ENCODE data around the gene SLC28A3.

Gene SLC28A3

GRCh38 chr9:84294241-84294950 lies 46.2 kb downstream of the SLC28A3 start:
- DNase-seq = no peak

GRCh38 chr9:84293001-84293798 lies 47.4 kb downstream of the SLC28A3 start:
- no peak for DNase-seq

- no peak for DNase-seq
Measured at GRCh38 chr9:84285381-84285780, 55.2 kb downstream of the SLC28A3 start.

- DNase-seq = no peak
Measured at GRCh38 chr9:84283946-84284345, 56.6 kb downstream of the SLC28A3 start.

- DNase-seq = no peak
Measured at GRCh38 chr9:84278130-84278529, 62.4 kb downstream of the SLC28A3 start.

GRCh38 chr9:84277646-84278045 lies 62.9 kb downstream of the SLC28A3 start:
- DNase-seq = no peak

GRCh38 chr9:84276741-84277140 lies 63.8 kb downstream of the SLC28A3 start:
- DNase-seq = no peak

GRCh38 chr9:84271921-84272556 lies 68.5 kb downstream of the SLC28A3 start:
- DNase-seq = no peak

- DNase-seq = no peak
Measured at GRCh38 chr9:84271531-84271900, 69.0 kb downstream of the SLC28A3 start.

GRCh38 chr9:84270847-84271530 lies 69.6 kb downstream of the SLC28A3 start:
- no peak for DNase-seq

- DNase-seq = no peak
Measured at GRCh38 chr9:84266087-84266561, 74.4 kb downstream of the SLC28A3 start.

- DNase-seq = no peak
Measured at GRCh38 chr9:84264307-84265029, 76.1 kb downstream of the SLC28A3 start.

GRCh38 chr9:84261070-84261746 lies 79.3 kb downstream of the SLC28A3 start:
- DNase-seq = peak; percentile 48

GRCh38 chr9:84258371-84258770 lies 82.2 kb downstream of the SLC28A3 start:
- no peak for DNase-seq

GRCh38 chr9:84255696-84256095 lies 84.9 kb downstream of the SLC28A3 start:
- DNase-seq = no peak

GRCh38 chr9:84254972-84255371 lies 85.6 kb downstream of the SLC28A3 start:
- DNase-seq = no peak

- DNase-seq = no peak
Measured at GRCh38 chr9:84251921-84252320, 88.6 kb downstream of the SLC28A3 start.

- no peak for DNase-seq
Measured at GRCh38 chr9:84241817-84242373, 98.7 kb downstream of the SLC28A3 start.

- DNase-seq = no peak
Measured at GRCh38 chr9:84239343-84239742, 101.2 kb downstream of the SLC28A3 start.

- DNase-seq = no peak
Measured at GRCh38 chr9:84238652-84239051, 101.9 kb downstream of the SLC28A3 start.

- DNase-seq = no peak
Measured at GRCh38 chr9:84235511-84235910, 105.0 kb downstream of the SLC28A3 start.
